Measurements from ENCODE around the gene GRB14. TPM values are rescaled to one million over a fixed set of nuclear protein-coding genes. Genes with fewer than 3 reads are reported as not detected.
A peak's percentile ranks its signal among the peaks of the same experiment; 100 is the strongest.

Gene GRB14
- total RNA-seq, 4 donors from 2014 or later = 6.5 to 14.6 (median 9.2) TPM

DNA sequence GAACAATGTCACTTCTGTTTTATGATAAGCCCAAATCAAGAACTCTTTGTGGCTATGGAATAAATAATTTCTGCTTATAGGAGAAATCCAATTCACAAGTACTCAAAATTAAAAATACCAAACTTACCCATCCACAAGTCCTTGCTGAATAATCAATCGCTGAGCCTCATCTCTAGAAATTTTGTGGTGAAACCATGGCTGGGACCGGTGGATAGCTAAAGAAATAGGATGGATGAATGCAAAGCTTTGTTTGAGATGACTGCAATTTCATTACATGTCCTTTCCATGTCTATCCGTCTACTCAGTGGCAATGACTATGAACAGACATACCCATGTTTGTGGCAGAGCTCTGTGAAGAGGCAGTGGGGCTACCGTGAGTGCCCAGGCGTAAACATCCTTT, 124.4 kb downstream of the GRB14 start:
- WGBS, 2 donors = 60 to 78% methylated on average over 5 of the region's 5 CpGs
- H3K27ac ChIP-seq = peak overlapping the region in 1 of 4 donors; percentile 26

DNA sequence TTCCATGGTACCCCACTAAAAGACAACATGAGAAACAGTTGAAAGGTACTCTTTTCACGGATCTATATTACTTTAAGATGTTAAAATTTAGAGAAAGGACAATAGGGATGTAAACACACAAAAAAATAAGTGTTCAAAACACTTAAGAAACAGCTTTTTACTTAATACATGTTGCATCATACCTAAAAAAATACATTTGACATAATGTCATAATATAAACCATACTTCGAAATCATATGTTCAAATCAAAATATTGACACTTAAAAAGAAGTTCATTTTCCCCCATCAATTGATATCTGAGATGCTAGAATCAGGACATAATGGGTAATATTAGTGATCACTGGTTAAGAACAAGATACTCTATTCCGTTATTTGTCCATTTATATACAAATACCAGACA, 124.9 kb downstream of the GRB14 start:
- H3K36me3 ChIP-seq = no peaks in the 10 kb centered on the region
- H3K27ac ChIP-seq = peak overlapping the region in 1 of 4 donors; percentile 56
- 54 to 62% methylated on average over 3 of the region's 3 CpGs for WGBS, 2 donors
- peaks cover 0 to 13% (median 0%) of the 10 kb centered on the region in 4 donors for H3K4me1 ChIP-seq
- H3K27me3 ChIP-seq = no peaks in the 10 kb centered on the region
- H3K4me3 ChIP-seq = no peak overlapping the region
- TF ChIP-seq EP300 (IDR thresholded peaks at IDR 0.05) (no peak), POLR2A (IDR thresholded peaks at IDR 0.05) (no peak)
- TF ChIP-seq, protein P1, sequence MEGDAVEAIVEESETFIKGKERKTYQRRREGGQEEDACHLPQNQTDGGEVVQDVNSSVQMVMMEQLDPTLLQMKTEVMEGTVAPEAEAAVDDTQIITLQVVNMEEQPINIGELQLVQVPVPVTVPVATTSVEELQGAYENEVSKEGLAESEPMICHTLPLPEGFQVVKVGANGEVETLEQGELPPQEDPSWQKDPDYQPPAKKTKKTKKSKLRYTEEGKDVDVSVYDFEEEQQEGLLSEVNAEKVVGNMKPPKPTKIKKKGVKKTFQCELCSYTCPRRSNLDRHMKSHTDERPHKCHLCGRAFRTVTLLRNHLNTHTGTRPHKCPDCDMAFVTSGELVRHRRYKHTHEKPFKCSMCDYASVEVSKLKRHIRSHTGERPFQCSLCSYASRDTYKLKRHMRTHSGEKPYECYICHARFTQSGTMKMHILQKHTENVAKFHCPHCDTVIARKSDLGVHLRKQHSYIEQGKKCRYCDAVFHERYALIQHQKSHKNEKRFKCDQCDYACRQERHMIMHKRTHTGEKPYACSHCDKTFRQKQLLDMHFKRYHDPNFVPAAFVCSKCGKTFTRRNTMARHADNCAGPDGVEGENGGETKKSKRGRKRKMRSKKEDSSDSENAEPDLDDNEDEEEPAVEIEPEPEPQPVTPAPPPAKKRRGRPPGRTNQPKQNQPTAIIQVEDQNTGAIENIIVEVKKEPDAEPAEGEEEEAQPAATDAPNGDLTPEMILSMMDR (IDR thresholded peaks at IDR 0.05) = no peak
- no peaks in the 10 kb centered on the region for H3K9me3 ChIP-seq
- DNase-seq (ENCODE audit: low spot score in 2 of 2) = no peak

More for the DNA sequence above, 124.4 kb downstream of the GRB14 start:
- H3K27me3 ChIP-seq = no peaks in the 10 kb centered on the region
- peaks cover 0 to 13% (median 0%) of the 10 kb centered on the region in 4 donors for H3K4me1 ChIP-seq
- TF ChIP-seq EP300 (IDR thresholded peaks at IDR 0.05) (no peak), POLR2A (IDR thresholded peaks at IDR 0.05) (no peak)
- TF ChIP-seq, protein P1 (IDR thresholded peaks at IDR 0.05) = no peak
- H3K36me3 ChIP-seq = no peaks in the 10 kb centered on the region
- H3K4me3 ChIP-seq = no peak overlapping the region
- H3K9me3 ChIP-seq = no peaks in the 10 kb centered on the region
- no peak for DNase-seq (ENCODE audit: low spot score in 2 of 2)

DNA sequence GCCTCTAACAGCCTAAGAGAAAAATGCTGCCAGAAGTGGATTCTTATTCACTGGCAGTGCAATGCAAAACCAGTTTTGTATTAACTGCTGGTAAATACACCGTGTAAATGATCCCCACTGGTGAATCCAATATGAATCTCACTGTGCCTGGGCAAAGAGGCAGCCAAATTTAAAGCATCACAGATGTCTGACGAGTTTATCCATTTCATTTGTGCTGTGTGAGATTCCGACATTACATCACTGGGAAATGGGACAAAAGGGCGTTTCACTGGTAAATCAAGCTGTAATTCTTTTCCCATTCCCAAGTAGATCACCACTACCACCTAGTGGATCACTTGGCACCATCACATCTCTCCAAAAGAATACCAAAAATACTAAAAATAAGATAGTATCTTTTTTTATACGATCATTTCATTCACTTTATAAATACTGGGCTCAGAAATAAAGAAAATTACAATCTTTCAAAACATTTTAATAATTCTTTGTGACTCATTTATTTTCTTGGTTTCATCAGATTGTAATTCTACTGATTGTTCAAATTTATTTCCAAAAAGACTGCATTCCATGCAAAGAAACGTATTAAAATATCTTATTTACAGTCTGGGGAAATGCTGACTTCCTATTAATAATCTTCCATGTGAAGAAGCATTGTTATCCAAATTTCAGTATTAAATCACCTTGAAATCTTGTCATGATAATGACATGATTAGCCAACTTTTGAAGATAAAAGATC, 125.6 kb downstream of the GRB14 start:
- Histone ChIP-seq H3K27me3 (no peaks in the 10 kb centered on the region), H3K4me3 (no peak overlapping the region), H3K9me3 (no peaks in the 10 kb centered on the region), H3K36me3 (no peaks in the 10 kb centered on the region), H3K27ac (peak overlapping the region in 2 of 4 donors; percentile 51 to 73), H3K4me1 (peaks cover 0 to 13% (median 0%) of the 10 kb centered on the region in 4 donors)
- peak in 1 of 2 donors; percentile 24 for DNase-seq (ENCODE audit: low spot score in 2 of 2)
- 14 to 16% methylated on average over 6 of the region's 6 CpGs for WGBS, 2 donors
- TF ChIP-seq, protein P1 (IDR thresholded peaks at IDR 0.05) = peak; percentile 42 to 54 (median 51)
- no peak for TF ChIP-seq POLR2A (IDR thresholded peaks at IDR 0.05)

DNA sequence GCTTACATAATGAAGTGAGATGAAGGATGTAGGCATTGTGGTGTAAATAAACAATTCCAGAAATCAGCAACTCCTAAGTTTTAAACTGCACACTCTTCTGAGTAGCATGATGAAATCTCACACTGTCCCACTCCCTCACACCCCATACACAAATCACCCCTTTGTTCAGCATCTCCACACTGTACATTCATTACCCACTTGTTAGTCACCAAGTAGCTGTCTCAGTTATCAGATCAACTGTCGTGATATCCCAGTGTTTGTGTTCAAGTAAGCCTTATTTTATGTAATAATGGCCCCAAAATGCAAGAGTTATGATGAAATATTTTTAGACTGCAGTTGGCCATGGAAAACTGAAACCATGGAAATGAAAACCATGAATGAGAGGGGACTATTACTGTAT, 135.7 kb downstream of the GRB14 start:
- 40 to 50% methylated on average over 1 of the region's 1 CpG for WGBS, 2 donors
- TF ChIP-seq POLR2A (IDR thresholded peaks at IDR 0.05) = no peak
- no peak for DNase-seq (ENCODE audit: low spot score in 2 of 2)

DNA sequence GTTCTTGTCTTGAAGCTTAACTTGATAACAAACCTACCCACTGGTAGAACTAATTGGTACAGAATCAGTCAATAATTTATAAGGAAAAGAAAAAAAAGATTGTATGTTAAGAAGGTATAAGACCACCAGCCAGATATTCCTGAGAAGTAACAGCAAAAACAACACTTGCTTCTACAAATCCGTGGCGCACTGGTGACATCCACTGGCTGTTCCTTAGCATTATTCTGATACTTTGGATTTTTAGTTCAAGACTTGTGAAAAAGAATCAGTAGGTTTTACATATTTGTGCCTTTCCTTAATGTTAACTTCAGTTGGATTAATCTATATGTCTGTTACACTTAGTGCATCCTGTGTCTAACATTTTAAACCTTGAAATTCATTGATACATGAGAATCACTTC, 141.8 kb downstream of the GRB14 start:
- Histone ChIP-seq H3K9me3 (no peaks in the 10 kb centered on the region), H3K4me1 (peaks cover 0 to 9% (median 3%) of the 10 kb centered on the region in 4 donors), H3K36me3 (no peaks in the 10 kb centered on the region), H3K4me3 (no peak overlapping the region), H3K27me3 (no peaks in the 10 kb centered on the region), H3K27ac (no peak overlapping the region)
- 18 to 27% methylated on average over 2 of the region's 2 CpGs for WGBS, 2 donors
- TF ChIP-seq, protein P1 (IDR thresholded peaks at IDR 0.05) = peak in 4 of 5 experiments; percentile 38 to 69 (median 46)
- no peak for TF ChIP-seq EP300 (IDR thresholded peaks at IDR 0.05)
- peak in 1 of 2 donors; percentile 18 for DNase-seq (ENCODE audit: low spot score in 2 of 2)

More for the DNA sequence above, 135.7 kb downstream of the GRB14 start:
- Histone ChIP-seq H3K4me3 (no peak overlapping the region), H3K36me3 (no peaks in the 10 kb centered on the region), H3K9me3 (no peaks in the 10 kb centered on the region), H3K4me1 (no peaks in the 10 kb centered on the region), H3K27me3 (no peaks in the 10 kb centered on the region), H3K27ac (no peak overlapping the region)

Data from tibial nerve (tissue), 4 donors.